HL-60/S4 (cell line): Measurements from ENCODE around the gene STK32C.

Experiments used
- in situ Hi-C: fragments of 300-500 bp; cut with MboI; formaldehyde crosslinking; loops from 2 replicates; pipeline ENCODE4 v1.14.3; 2022; ENCODE audit warnings: low sequenced_read_pairs

STK32C gene

DNA sequence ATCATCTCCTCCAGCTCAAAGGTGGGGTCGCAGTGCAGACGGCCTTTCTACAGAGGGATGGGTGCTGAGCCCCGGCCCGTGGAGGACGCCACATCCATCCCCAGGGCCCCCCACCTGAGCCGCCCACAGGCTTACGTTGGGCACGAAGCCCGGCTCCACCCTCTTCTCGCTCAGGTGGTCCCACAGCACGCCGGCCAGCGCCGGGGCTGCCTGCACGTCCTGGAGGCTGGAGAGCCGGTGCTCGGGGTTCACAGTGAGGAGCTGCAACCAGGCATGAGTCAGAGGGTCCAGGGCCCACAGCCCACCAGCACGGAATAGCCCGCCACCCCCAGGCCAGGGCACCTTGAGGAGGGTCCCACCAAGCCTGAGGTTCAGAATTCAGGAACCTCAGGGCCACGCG lies 85.0 kb downstream of the STK32C start:
- in situ Hi-C loops = loop anchor here (5.0 to 25.0 kb wide), 4 partner anchors 125 to 440 kb away; no protein-coding TSS in a partner anchor

GRCh38 chr10:132220996-132221395 lies 86.8 kb downstream of the STK32C start:
- in situ Hi-C loops = loop anchor here (5.0 to 25.0 kb wide), 4 partner anchors 126 to 441 kb away; no protein-coding TSS in a partner anchor

- in situ Hi-C loops = loop anchor here (5.0 to 25.0 kb wide), 4 partner anchors 127 to 442 kb away; no protein-coding TSS in a partner anchor
These were observed 87.7 kb downstream of the STK32C start for GRCh38 chr10:132220061-132220460.

DNA sequence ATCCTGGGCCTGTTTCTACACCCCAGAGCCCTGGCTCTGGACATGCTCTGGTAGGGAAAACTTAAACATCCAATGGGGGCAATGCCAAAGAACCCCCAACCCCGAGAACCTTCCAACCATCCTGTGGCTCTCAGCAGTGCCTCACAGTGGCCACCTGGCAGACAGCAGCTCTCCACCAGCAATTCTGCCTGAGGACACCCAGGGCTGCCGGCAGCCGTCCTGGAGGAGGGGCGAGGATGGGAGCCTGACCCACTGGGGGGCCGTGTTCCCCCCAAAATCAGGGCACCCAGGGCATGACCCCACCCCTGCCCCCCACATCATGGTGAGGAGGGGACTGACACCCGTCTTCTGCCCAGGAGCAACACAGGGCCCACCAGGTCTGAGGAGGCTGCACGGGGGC lies 88.3 kb downstream of the STK32C start:
- in situ Hi-C loops = loop anchor here (25.0 kb wide), 1 partner anchor 443 kb away; no protein-coding TSS in a partner anchor

DNA sequence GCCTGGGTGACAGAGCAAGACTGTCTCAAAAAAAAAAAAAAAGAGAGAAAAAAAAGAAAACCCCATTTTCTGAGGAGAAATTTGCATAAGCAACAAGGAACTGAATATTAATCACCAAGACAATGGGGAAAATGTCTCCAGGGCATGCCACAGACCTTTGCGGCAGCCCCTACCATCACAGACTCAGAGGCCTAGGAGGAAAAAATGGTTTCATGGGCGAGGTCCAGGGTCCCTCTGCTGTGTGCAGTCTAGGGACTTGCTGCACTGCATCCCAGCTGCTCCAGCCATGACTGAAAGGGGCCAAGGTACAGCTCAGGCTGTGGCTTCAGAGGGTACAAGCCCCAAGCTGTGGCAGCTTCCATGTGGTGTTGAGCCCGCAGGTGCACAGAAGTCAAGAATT lies 91.3 kb downstream of the STK32C start:
- in situ Hi-C loops = loop anchor here (25.0 kb wide), 1 partner anchor 446 kb away; no protein-coding TSS in a partner anchor

DNA sequence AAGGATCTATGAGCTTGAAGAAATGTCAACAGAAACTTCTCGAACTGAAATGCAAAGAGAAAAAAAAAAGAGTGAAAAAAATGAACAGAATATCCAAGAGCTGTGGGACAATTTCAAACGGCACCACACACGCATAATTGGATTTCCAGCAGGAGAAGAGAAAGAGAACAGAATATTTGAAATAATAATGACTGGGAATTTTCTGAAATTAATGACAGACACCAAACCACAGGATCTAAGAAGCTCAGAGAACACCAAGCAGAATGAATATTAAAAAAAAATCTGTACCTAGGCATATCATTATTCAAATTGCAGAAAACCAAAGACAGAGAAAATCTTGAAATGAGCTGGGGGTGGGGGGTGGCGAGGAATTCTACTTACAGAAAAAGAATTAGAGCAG lies 93.8 kb downstream of the STK32C start:
- in situ Hi-C loops = loop anchor here (25.0 kb wide), 1 partner anchor 448 kb away; no protein-coding TSS in a partner anchor

GRCh38 chr10:132212816-132213215 lies 94.9 kb downstream of the STK32C start:
- in situ Hi-C loops = loop anchor here (25.0 kb wide), 1 partner anchor 449 kb away; no protein-coding TSS in a partner anchor

GRCh38 chr10:132211246-132211645 lies 96.5 kb downstream of the STK32C start:
- in situ Hi-C loops = loop anchor here (25.0 kb wide), 1 partner anchor 451 kb away; no protein-coding TSS in a partner anchor

- in situ Hi-C loops = loop anchor here (25.0 kb wide), 1 partner anchor 452 kb away; no protein-coding TSS in a partner anchor
These were observed 97.0 kb downstream of the STK32C start for GRCh38 chr10:132210766-132211165.

GRCh38 chr10:132209978-132210530 lies 97.7 kb downstream of the STK32C start:
- in situ Hi-C loops = loop anchor here (25.0 kb wide), 1 partner anchor 452 kb away; no protein-coding TSS in a partner anchor

GRCh38 chr10:132209130-132209529 lies 98.6 kb downstream of the STK32C start:
- in situ Hi-C loops = loop anchor here (25.0 kb wide), 1 partner anchor 453 kb away; no protein-coding TSS in a partner anchor

- in situ Hi-C loops = loop anchor here (25.0 kb wide), 1 partner anchor 454 kb away; no protein-coding TSS in a partner anchor
These were observed 99.2 kb downstream of the STK32C start for GRCh38 chr10:132208462-132209050.

DNA sequence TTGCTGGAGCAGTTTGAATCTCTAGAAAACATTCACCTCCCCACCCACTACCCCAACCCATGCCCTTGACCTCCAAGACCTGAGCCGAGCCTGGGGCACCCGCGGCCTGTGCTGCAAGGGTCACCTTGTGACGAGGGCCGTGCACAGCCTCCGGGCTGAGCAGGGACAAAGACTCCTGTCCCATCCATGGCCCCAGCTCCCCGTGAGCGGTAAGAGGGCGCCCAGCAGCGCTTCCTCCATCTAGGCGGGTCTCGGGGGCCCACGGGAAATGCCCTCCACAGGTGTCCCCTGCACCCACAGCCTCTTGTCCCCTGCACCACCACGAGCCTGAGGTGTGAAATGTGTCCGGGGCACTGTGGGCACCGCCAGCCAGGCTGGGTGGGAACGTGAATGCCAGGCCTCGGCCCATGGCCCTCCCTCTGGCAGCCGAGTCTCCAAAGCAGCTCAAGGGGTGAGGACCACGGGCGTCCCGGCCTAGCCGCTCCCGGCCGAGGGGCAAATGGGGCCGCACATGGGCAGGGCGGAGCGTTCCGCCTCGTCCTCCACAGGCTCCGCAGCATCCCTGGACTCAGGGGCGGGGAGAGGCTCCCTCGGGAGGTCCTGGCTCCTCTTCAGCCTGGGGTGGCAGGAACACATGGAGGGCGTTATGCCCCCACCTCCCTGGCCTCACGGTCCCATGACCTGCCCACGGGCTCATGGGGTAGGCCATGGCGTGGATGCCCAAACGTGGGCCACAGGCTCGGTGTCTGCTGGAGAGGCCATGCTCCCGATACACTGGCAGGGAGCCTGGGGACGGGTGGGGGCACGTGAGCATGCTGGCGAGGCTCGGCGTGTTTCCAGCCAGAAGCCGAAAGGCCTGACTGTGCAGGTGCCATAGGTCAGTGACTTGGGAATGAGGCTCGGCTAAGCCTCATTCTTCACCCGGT lies 100.0 kb downstream of the STK32C start:
- in situ Hi-C loops = loop anchor here (25.0 kb wide), 1 partner anchor 455 kb away; no protein-coding TSS in a partner anchor

DNA sequence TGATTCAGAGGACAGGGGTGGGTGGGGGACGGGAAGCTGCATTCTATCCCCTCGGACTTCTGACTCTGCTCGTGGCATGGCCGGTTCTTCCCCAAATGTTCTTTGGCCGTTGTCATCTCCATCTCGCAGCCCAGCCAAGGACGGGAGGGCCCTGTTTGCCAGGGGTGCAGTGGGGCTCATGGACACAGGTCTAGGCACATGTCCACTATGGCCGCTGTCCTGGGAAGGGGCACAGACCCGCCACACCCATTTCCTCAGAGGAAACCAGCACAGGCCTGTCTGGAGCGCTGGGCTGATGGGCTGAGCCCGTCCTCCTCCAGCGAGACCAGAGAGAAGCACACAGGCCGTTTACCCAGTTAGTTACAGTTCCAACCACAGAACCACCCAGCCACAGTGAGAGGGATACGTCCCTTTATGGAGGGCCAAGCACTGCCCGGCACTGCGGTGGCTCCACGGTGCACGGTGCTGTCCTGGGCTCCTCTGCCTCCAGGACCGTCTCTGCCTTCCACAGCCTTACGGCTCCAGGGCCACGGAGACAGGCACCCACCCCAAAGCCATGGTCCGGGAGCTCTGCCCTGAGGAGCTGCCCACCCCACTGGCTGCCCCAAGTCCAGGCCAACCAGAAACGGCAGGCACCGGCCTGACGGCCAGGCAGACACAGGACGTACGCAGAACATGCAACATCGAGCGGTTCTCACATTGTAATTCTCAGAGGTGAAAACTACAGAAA lies 100.8 kb downstream of the STK32C start:
- in situ Hi-C loops = loop anchor here (25.0 kb wide), 1 partner anchor 455 kb away; no protein-coding TSS in a partner anchor

- in situ Hi-C loops = loop anchor here (25.0 kb wide), 1 partner anchor 456 kb away; no protein-coding TSS in a partner anchor
These were observed 101.4 kb downstream of the STK32C start for GRCh38 chr10:132206377-132206745.

DNA sequence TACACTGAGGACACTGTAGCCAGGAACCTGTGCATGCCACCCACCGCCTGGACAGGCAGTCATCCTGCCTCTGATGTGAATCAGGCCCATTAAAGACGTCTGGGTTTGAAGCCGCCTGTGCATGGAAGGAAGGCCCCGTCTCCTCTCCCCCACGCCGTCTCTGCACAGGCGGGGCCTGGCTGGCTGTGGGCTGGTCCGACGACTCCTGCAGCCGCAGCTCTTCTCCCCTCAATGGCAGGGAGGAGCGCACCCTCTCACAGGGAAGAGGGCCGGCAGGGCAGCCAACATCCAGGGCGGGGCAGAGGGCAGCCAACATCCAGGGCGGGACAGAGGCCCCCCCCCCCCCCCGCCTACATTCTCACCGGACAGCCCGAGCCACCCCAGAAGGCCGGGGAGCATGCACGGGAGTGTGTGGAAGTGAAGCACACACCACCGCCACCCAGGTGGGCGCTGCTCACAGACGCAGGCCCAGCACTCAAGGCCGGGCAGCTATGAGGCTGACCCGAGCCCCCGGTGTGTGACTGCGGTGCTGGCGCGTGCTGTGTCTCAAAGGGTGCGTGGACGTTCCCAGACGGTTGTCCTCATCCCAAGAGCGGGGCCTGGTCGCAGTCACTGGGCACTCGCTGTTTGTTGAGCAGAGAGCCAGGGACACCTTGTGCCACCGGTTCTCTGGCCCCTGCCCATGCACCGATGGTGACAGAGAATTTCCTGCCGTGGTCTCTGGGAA lies 101.9 kb downstream of the STK32C start:
- in situ Hi-C loops = loop anchor here (25.0 kb wide), 1 partner anchor 456 kb away; no protein-coding TSS in a partner anchor

DNA sequence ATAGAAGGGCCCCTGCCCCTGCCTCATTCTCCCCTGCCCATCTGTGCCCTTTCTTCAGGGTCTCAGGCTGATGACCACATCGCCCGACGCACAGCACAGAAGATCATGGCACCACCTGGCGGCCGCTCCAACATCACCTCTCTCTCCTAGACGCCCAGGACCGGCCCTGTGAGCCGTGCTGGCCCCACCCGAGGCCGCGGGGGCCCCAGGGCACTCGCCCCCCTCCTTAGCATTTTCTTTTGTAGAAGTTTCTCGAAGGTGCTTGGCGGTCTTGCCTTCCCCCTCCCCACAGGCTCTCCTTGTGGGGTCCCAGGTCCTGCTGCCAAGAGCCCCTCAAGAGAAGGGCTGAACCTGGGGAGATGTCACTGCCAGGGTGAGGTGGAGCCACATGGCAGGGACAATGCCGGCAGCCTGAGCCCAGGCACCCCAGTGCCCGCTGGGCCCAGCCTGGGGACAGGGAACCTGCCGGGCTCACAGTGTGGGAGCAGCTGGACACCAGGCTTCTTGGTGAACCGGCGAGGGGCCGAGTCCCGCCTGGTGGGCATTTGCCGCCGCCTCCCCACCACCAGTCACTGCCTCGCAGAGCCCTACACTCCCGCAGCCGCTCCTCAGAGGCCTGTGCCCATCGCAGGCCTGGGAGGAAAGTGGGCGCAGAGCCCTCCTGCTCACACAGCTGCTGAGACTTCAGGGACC lies 102.8 kb downstream of the STK32C start:
- in situ Hi-C loops = loop anchor here (25.0 kb wide), 1 partner anchor 457 kb away; no protein-coding TSS in a partner anchor

- in situ Hi-C loops = loop anchor here (25.0 kb wide), 1 partner anchor 458 kb away; no protein-coding TSS in a partner anchor
These were observed 103.5 kb downstream of the STK32C start for GRCh38 chr10:132204078-132204780.
